Esophagus squamous epithelium (tissue), 5 donors: ENCODE results near the gene PMM2. TPM values are rescaled to one million over a fixed set of nuclear protein-coding genes. Genes with fewer than 3 reads are reported as not detected.
"Not testable (repeated sequence)": the region's sequence is repeated elsewhere in the genome, so short reads cannot be mapped to it uniquely, and the experiment has no call there.

Experiments
- DNase-seq: peaks from one replicate; lab custom pipeline; 2025; lab: John Stamatoyannopoulos, UW
- H3K27ac ChIP-seq, 4 donors: fragments of 200-600 bp; sonication (generic); one replicate each; pipeline ENCODE4 v1.5.1; 2016 to 2019; ENCODE audit warnings: mild to moderate bottlenecking in 1 of 4
- H3K27me3 ChIP-seq, 4 donors: fragments of 200-600 bp; sonication (generic); 1 replicate in 3 of 4; 2 replicates in 1 of 4; pipeline versions ENCODE4 v1.5.1 to v1.6.0; 2017 to 2021; ENCODE audit warnings: antibody characterized with exemption in 1 of 4
- H3K36me3 ChIP-seq, 3 donors: fragments of 200-600 bp; sonication (generic); one replicate each; pipeline ENCODE4 v1.5.1; 2016 to 2019
- H3K4me1 ChIP-seq, 3 donors: fragments of 200-600 bp; sonication (generic); one replicate each; pipeline ENCODE4 v1.5.1; 2017 to 2019
- H3K4me3 ChIP-seq, 4 donors: fragments of 200-600 bp; sonication (generic); 1 replicate in 3 of 4; 2 replicates in 1 of 4; pipeline ENCODE4 v1.5.1; 2016 to 2019; ENCODE audit warnings: mild to moderate bottlenecking in 2 of 4, moderate library complexity in 1 of 4
- H3K9me3 ChIP-seq, 3 donors: fragments of 200-600 bp; sonication (generic); one replicate each; pipeline ENCODE4 v1.5.1; 2016 to 2019
- POLR2A ChIP-seq, 4 donors: fragments of 450-650 bp; IDR thresholded peaks; one replicate each; pipeline ENCODE4 v1.6.1; 2017; ENCODE audit warnings: antibody characterized with exemption in 4 of 4, mild to moderate bottlenecking in 4 of 4, moderate library complexity in 3 of 4
- WGBS, 2 donors: methylation state at CpG; one replicate each; pipeline ENCODE4 v1.1.5; 2018; 5-methylcytosine and 5-hydroxymethylcytosine counted together
- intact Hi-C: fragments of 100-400 bp; cut with DNase I; formaldehyde crosslinking; loops from one replicate; pipeline ENCODE4 v1.15.0; 2022
- total RNA-seq, 4 donors: library from RNA; depleted of rRNA; stranded (reverse); fragments of >200 nt; gene quantifications; one replicate each; pipeline ENCODE4 v1.1.0, GENCODE V29; 2016
- TF ChIP-seq, protein P1 (sequence below), 6 experiments: fragments of 450-650 bp in 4 of 6; fragments of 200-600 bp in 2 of 6; sonication (generic) in 2 of 6; IDR thresholded peaks; one replicate each; pipeline ENCODE4 v1.5.1; 2016 to 2019; ENCODE audit warnings: antibody characterized with exemption in 6 of 6, mild to moderate bottlenecking in 4 of 6, moderate library complexity in 4 of 6
- donor health status: DM: yes; HTN: yes; CAD: no.

The PMM2 gene
- total RNA-seq = 10 to 100 TPM; 36.3 to 54.3 (median 41.4) TPM

DNA sequence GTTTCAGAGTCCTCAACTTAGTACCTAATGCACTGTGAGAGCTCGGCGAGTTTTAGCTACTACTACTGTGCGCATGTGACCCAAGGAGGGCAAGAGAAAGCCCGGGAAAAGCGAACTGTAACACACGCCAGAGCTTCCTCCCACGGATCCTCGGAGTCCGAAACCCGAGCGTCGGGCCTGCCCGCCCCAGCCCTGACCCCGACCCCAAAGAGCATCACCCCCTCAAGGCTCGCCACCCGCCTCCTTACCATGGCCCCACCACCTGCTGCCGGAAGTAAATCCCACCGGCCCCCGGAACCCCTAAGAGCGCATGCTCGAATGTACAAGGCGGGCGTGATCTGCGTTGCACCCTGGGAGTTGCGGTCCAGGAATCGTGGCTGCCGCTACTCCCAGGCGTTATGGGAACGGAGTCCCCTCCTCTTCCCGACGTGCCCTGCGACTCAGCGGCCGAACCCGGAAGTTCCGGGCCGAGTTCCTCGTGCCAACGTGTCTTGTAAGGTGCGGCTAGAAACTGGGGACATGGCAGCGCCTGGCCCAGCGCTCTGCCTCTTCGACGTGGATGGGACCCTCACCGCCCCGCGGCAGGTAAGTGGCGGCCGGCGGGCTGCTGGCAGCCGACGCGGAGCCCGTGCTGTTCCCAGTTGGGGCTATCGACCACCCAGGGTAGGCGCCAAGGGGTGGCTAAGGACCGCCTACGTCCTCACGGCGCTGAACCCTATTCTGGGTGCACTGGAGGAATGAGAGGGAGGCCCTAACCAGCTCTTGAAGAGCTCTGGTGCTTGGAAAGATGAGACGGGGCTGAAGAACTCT lies at the start of gene PMM2, which contains the start of gene TMEM186:
TSS of gene PMM2 (plus strand) at position 476 of the 810 bp plus-strand sequence. CDS start at position 520, 44 bp downstream.
TSS of gene TMEM186 (minus strand) at position 276 of the 810 bp plus-strand sequence. CDS start at position 251, 25 bp downstream.
- DNase-seq = peak; percentile 89
- intact Hi-C loops = loop anchor here (5.0 to 10.0 kb wide), 2 partner anchors 77 to 125 kb away; partner anchors contain the start of gene ABAT
- no peaks in the 10 kb centered on the region for H3K27me3 ChIP-seq
- H3K4me1 ChIP-seq = peaks cover 19 to 46% (median 24%) of the 10 kb centered on the region in 3 donors
- TF ChIP-seq, protein P1, sequence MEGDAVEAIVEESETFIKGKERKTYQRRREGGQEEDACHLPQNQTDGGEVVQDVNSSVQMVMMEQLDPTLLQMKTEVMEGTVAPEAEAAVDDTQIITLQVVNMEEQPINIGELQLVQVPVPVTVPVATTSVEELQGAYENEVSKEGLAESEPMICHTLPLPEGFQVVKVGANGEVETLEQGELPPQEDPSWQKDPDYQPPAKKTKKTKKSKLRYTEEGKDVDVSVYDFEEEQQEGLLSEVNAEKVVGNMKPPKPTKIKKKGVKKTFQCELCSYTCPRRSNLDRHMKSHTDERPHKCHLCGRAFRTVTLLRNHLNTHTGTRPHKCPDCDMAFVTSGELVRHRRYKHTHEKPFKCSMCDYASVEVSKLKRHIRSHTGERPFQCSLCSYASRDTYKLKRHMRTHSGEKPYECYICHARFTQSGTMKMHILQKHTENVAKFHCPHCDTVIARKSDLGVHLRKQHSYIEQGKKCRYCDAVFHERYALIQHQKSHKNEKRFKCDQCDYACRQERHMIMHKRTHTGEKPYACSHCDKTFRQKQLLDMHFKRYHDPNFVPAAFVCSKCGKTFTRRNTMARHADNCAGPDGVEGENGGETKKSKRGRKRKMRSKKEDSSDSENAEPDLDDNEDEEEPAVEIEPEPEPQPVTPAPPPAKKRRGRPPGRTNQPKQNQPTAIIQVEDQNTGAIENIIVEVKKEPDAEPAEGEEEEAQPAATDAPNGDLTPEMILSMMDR (IDR thresholded peaks at IDR 0.05) = peak in 1 of 6 experiments; percentile 9
- TF ChIP-seq POLR2A (IDR thresholded peaks at IDR 0.05) = peak in 1 of 4 donors; percentile 50
- H3K36me3 ChIP-seq = peaks cover 8 to 27% (median 8%) of the 10 kb centered on the region in 3 donors
- peak within 1 kb of the TSS; percentile 76 to 93 (median 90) for H3K27ac ChIP-seq
- 1% methylated on average over 14 to 28 of the region's 61 CpGs for WGBS, 2 donors
- H3K4me3 ChIP-seq = peak within 1 kb of the TSS; percentile 64 to 99 (median 80)
- no peaks in the 10 kb centered on the region for H3K9me3 ChIP-seq

DNA sequence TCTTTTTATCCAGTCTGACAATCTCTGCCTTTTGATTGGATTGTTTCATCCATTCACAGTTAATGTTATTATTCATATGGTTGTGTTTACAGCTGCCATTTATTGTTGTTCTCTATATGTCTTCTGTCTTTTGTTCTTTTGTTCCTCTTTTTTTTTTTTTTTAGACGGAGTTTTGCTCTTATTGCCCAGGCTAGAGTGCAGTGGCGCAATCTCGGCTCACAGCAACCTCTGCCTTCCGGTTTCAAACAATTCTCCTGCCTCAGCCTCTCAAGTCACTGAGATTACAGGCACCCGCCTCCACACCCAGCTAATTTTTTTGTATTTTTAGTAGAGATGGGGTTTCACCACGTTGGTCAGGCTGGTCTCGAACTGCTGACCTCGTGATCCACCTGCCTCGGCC lies 48.7 kb upstream of the PMM2 start:
- DNase-seq, H3K4me3 ChIP-seq, intact Hi-C loops, H3K9me3 ChIP-seq, H3K27ac ChIP-seq, H3K27me3 ChIP-seq: not testable (repeated sequence)
- H3K36me3 ChIP-seq = peaks cover 0 to 26% (median 0%) of the 10 kb centered on the region in 3 donors
- H3K4me1 ChIP-seq = peaks cover 3 to 46% (median 9%) of the 10 kb centered on the region in 3 donors
- 70 to 84% methylated on average over 2 to 9 of the region's 9 CpGs for WGBS, 2 donors

DNA sequence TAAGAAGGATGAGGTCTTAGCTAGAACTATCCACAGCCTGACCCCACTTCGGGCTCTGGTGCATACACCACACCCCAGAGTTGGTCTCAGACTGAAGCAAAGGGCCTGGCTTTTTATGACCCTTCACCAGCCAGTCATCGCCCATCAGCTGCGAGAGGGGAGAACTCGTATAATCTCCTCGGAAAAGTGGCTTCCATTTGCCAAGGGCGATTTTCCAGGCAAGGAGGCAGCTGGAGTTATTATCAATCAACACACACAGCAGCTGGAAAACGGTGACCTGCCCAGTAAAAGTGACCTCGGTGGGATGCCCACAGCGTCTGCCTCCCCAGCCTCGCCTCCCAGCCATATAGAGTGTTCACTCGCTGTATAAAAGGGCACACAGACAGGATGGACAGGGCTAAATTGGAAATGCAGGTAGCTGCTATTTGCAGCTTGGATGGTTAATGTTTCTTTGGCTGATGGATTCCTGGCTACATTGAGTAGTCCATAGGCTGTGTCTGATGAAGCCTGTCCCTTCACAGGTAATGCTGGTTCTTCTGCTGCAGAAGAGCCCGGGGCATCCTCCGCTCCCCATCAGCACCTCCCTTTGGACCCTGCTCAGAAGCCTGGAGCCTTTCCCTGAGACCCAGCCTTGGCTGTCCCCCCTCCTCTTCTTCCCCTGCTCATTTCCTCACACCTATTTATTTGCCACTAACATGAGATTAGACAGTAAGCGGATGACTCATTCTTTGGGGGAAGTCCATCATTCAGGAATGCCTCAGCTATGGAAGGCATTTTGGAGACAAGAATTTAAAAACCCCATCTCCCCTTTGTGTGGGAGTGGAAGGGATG lies 45.9 kb upstream of the PMM2 start:
- WGBS, 2 donors = 49 to 57% methylated on average over 9 to 10 of the region's 14 CpGs
- Histone ChIP-seq H3K36me3 (peaks cover 0 to 21% (median 0%) of the 10 kb centered on the region in 3 donors), H3K9me3 (no peaks in the 10 kb centered on the region), H3K27me3 (no peaks in the 10 kb centered on the region), H3K27ac (no peak overlapping the region), H3K4me1 (peaks cover 3 to 42% (median 9%) of the 10 kb centered on the region in 3 donors), H3K4me3 (no peak overlapping the region)
- intact Hi-C loops = no loop called here
- TF ChIP-seq POLR2A (IDR thresholded peaks at IDR 0.05) = no peak
- TF ChIP-seq, protein P1 (IDR thresholded peaks at IDR 0.05) = no peak
- DNase-seq = no peak

DNA sequence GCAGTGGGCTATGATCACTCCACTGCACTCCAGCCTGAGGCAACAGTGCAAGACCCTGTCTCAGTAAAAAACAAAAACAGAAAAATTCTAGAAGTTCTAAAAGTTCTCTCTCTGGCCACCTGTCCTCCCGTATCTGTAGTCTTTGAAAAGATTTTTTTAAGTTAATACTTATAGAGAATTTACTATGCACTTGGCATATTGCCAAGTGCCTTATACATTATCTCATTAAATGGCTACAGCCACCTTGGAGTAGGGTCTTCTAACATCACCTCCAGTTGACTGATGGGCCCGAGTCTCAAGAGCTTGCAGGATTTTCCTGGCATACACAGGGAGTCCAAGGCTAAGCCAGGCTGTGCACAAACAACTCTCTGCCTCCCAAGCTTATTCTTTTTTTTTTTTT lies 44.9 kb upstream of the PMM2 start:
- no peak for DNase-seq
- TF ChIP-seq, protein P1 (IDR thresholded peaks at IDR 0.05) = no peak
- no peak for TF ChIP-seq POLR2A (IDR thresholded peaks at IDR 0.05)
- Histone ChIP-seq H3K9me3 (no peaks in the 10 kb centered on the region), H3K27me3 (no peaks in the 10 kb centered on the region), H3K4me1 (peaks cover 3 to 36% (median 9%) of the 10 kb centered on the region in 3 donors), H3K36me3 (peaks cover 0 to 30% (median 0%) of the 10 kb centered on the region in 3 donors), H3K27ac (no peak overlapping the region), H3K4me3 (no peak overlapping the region)
- 0 to 18% methylated on average over 1 to 2 of the region's 2 CpGs for WGBS, 2 donors
- intact Hi-C loops = no loop called here

DNA sequence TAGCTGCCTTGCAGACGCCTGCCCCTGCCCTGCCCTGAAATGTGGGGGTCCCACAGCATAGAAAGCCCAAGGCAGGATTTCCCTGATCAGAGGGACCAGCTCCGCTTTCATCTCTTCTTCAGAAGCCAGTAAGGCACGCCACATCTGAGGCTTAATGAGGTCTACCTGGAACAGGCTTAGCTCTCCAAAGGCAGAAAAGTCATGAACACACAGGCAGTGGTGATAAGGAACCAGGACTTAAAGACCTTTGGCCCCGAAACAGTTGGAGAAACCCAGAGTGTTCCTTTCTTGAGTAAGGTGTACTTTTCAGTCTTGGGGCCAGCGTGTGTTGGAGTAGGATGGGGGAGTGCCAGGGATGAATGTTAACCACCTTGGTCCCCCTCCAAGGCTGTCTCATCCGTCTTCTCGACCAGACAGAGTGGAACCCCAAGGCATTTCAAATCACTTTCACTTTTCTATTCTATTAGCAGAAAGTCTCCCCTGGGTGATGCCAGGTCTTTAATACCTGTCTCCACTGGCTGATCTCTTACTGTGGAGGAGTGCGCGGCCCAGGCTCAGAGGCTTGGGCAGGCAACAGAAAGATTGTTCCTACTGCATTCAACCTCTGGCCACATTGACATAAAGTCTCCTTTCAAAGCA lies 44.1 kb upstream of the PMM2 start:
- Histone ChIP-seq H3K4me1 (peaks cover 3 to 36% (median 9%) of the 10 kb centered on the region in 3 donors), H3K27ac (peak overlapping the region in 1 of 4 donors; percentile 25), H3K36me3 (peaks cover 0 to 38% (median 0%) of the 10 kb centered on the region in 3 donors), H3K27me3 (no peaks in the 10 kb centered on the region), H3K4me3 (no peak overlapping the region), H3K9me3 (no peaks in the 10 kb centered on the region)
- TF ChIP-seq, protein P1 (IDR thresholded peaks at IDR 0.05) = no peak
- DNase-seq = no peak
- WGBS, 2 donors = 32 to 36% methylated on average over 4 to 6 of the region's 9 CpGs
- intact Hi-C loops = no loop called here
